Activated CD8-positive, alpha-beta memory T cell treated with anti-CD3 and anti-CD28 coated beads for 48 hours (primary cell): ENCODE results near the gene SLC7A6.

Experiments used
- DNase-seq, 3 experiments: peaks; one replicate each; pipeline ENCODE4 v3.0.0-alpha.2; 2020; ENCODE audit warnings: low read depth in 2 of 3, low spot score in 2 of 3

The SLC7A6 gene

GRCh38 chr16:68234188-68235107, 29.9 kb upstream of the SLC7A6 start:
- DNase-seq = no peak

- no peak for DNase-seq
Observed at GRCh38 chr16:68235108-68235886, 29.0 kb upstream of the SLC7A6 start.

GRCh38 chr16:68235887-68236136, 28.5 kb upstream of the SLC7A6 start, which contains the start of gene ESRP2:
Gene ESRP2 (minus strand): TSS chr16:68236127. CDS start chr16:68236045, 82 bp downstream.
- DNase-seq = no peak

- no peak for DNase-seq
Observed at GRCh38 chr16:68236137-68236825, 28.0 kb upstream of the SLC7A6 start.

GRCh38 chr16:68236826-68237242, 27.5 kb upstream of the SLC7A6 start:
- no peak for DNase-seq

GRCh38 chr16:68237243-68238028, 26.9 kb upstream of the SLC7A6 start:
- DNase-seq = peak; percentile 65 to 82 (median 68)

- no peak for DNase-seq
Observed at GRCh38 chr16:68238029-68238345, 26.3 kb upstream of the SLC7A6 start.

- no peak for DNase-seq
Observed at GRCh38 chr16:68242085-68242484, 22.2 kb upstream of the SLC7A6 start.

- DNase-seq = no peak
Observed at GRCh38 chr16:68242926-68243858, 21.1 kb upstream of the SLC7A6 start.

- DNase-seq = no peak
Observed at GRCh38 chr16:68244481-68244902, 19.8 kb upstream of the SLC7A6 start.

GRCh38 chr16:68244903-68245853, 19.1 kb upstream of the SLC7A6 start, which contains the start of gene PLA2G15:
Gene PLA2G15 (plus strand): TSS chr16:68245373. CDS start chr16:68245427, 54 bp downstream.
- peak; percentile 93 to 95 (median 94) for DNase-seq

GRCh38 chr16:68246121-68246520, 18.2 kb upstream of the SLC7A6 start:
- no peak for DNase-seq

GRCh38 chr16:68246666-68247065, 17.7 kb upstream of the SLC7A6 start:
- DNase-seq = no peak

GRCh38 chr16:68247400-68247799, 16.9 kb upstream of the SLC7A6 start:
- no peak for DNase-seq

- no peak for DNase-seq
Observed at GRCh38 chr16:68247932-68248331, 16.4 kb upstream of the SLC7A6 start.

GRCh38 chr16:68249371-68249770, 15.0 kb upstream of the SLC7A6 start:
- DNase-seq = no peak

GRCh38 chr16:68250951-68251350, 13.4 kb upstream of the SLC7A6 start:
- no peak for DNase-seq

- no peak for DNase-seq
Observed at GRCh38 chr16:68251832-68252231, 12.5 kb upstream of the SLC7A6 start.

GRCh38 chr16:68252383-68252782, 11.9 kb upstream of the SLC7A6 start:
- DNase-seq = no peak
